H1 (cell line): ENCODE measurements around the gene WWC2. TPM values are rescaled to one million over a fixed set of nuclear protein-coding genes. Genes with fewer than 3 reads are reported as not detected.

Experiments
- CTCF ChIA-PET: fragments of 300-600 bp; sonication (Branson Sonifier 250); formaldehyde crosslinking; loops from one replicate; lab custom pipeline; 2021; ENCODE audit not compliant: partially characterized antibody; lab: Charles Lee
- POLR2A ChIA-PET: fragments of 300-600 bp; sonication (Branson Sonifier 250); formaldehyde crosslinking; loops from one replicate; lab custom pipeline; 2021; ENCODE audit warnings: inconsistent platforms; ENCODE audit not compliant: partially characterized antibody; lab: Charles Lee
- DNase-seq, 2 experiments: peaks; one replicate each; pipeline versions ENCODE4 v3.0.0 to v3.0.0-alpha.2; 2010 to 2022; ENCODE audit warnings: low spot score in 2 of 2, low read depth in 1 of 2, mixed read lengths in 1 of 2
- FAIRE-seq: peaks from 2 replicates; lab custom pipeline; 2011; peaks lifted over from hg19 to GRCh38; lab: Jason Lieb, UNC
- H2AFZ ChIP-seq: 2 replicates; pipeline ENCODE4 v1.8.1; 2012; ENCODE audit warnings: low read length, inconsistent platforms
- H2AK5ac ChIP-seq: 2 replicates; pipeline ENCODE4 v1.6.1; 2013; ENCODE audit warnings: low read depth, low read length
- H2BK120ac ChIP-seq: replicated peaks from 2 replicates; pipeline ENCODE3; 2013; ENCODE audit warnings: low read depth, low read length, inconsistent platforms
- H2BK12ac ChIP-seq: 2 replicates; pipeline ENCODE4 v1.6.1; 2013; ENCODE audit warnings: low read depth, low read length
- H2BK15ac ChIP-seq: 2 replicates; pipeline ENCODE4 v1.6.1; 2013; ENCODE audit warnings: low read length
- H2BK20ac ChIP-seq: 2 replicates; pipeline ENCODE4 v1.6.1; 2013; ENCODE audit warnings: low read length
- H2BK5ac ChIP-seq: 2 replicates; pipeline ENCODE4 v1.6.1; 2013; ENCODE audit warnings: low read depth, low read length
- H3K14ac ChIP-seq: 2 replicates; pipeline ENCODE4 v1.6.1; 2013; ENCODE audit warnings: inconsistent platforms; ENCODE audit not compliant: insufficient read length
- H3K18ac ChIP-seq: 2 replicates; pipeline ENCODE4 v1.6.1; 2013; ENCODE audit warnings: low read length; ENCODE audit errors: extremely low read depth
- H3K23ac ChIP-seq: 2 replicates; pipeline ENCODE4 v1.6.1; 2013; ENCODE audit warnings: inconsistent platforms; ENCODE audit not compliant: insufficient read length
- H3K23me2 ChIP-seq: 2 replicates; pipeline ENCODE4 v1.6.1; 2013; ENCODE audit warnings: low read depth, low read length
- H3K27ac ChIP-seq: 2 replicates; pipeline ENCODE4 v1.6.1; 2011; ENCODE audit warnings: low read depth, low read length, inconsistent platforms
- H3K27me3 ChIP-seq, 4 experiments: replicated peaks in 1 of 4; 1 replicate in 1 of 4; 2 replicates in 3 of 4; pipeline versions ENCODE4 v1.6.1 to v1.8.1; 2011 to 2013; ENCODE audit warnings: low read length in 3 of 4, mild to moderate bottlenecking in 3 of 4, inconsistent platforms in 2 of 4, mixed read lengths in 2 of 4, moderate library complexity in 1 of 4; ENCODE audit not compliant: control insufficient read depth in 3 of 4, insufficient read depth in 3 of 4; ENCODE audit errors: extremely low read depth in 1 of 4
- H3K36me3 ChIP-seq, 4 experiments: 2 replicates each; pipeline versions ENCODE4 v1.6.1 to v1.8.1; 2011 to 2013; ENCODE audit warnings: mild to moderate bottlenecking in 4 of 4, low read length in 3 of 4, moderate library complexity in 2 of 4, control low read depth in 1 of 4, inconsistent platforms in 1 of 4; ENCODE audit not compliant: insufficient read depth in 4 of 4, control insufficient read depth in 2 of 4
- H3K4ac ChIP-seq: replicated peaks from 2 replicates; pipeline ENCODE3; 2013; ENCODE audit warnings: low read length, low read depth, mixed read lengths, inconsistent platforms; ENCODE audit not compliant: insufficient read length
- H3K4me1 ChIP-seq, 4 experiments: replicated peaks in 1 of 4; 1 replicate in 1 of 4; 2 replicates in 3 of 4; pipeline versions ENCODE4 v1.6.1 to v1.8.1; 2011 to 2013; ENCODE audit warnings: low read length in 3 of 4, inconsistent platforms in 2 of 4, mixed read lengths in 1 of 4; ENCODE audit not compliant: insufficient read depth in 4 of 4, control insufficient read depth in 3 of 4
- H3K4me2 ChIP-seq, 2 experiments: 2 replicates each; pipeline versions ENCODE4 v1.6.1 to v1.8.1; 2011 to 2013; ENCODE audit warnings: low read depth in 2 of 2, low read length in 2 of 2, control low read depth in 1 of 2, inconsistent platforms in 1 of 2, mild to moderate bottlenecking in 1 of 2; ENCODE audit not compliant: insufficient read depth in 1 of 2
- H3K4me3 ChIP-seq, 4 experiments: fragments of 200-600, 300-600 bp in 1 of 4; sonication (generic), shearing (Covaris generic), sonication (Bioruptor Twin) in 1 of 4; 2 replicates each; pipeline versions ENCODE4 v1.5.1 to v1.8.1; 2011 to 2016; ENCODE audit warnings: low read length in 4 of 4, low read depth in 3 of 4, control low read depth in 2 of 4, inconsistent platforms in 2 of 4, mild to moderate bottlenecking in 2 of 4, mixed read lengths in 1 of 4, moderate library complexity in 1 of 4; ENCODE audit not compliant: insufficient read depth in 2 of 4; ENCODE audit errors: extremely low read depth in 1 of 4
- H3K56ac ChIP-seq: replicated peaks from 2 replicates; pipeline ENCODE3; 2013; ENCODE audit warnings: low read depth, mild to moderate bottlenecking, mixed read lengths, low read length, inconsistent platforms; ENCODE audit not compliant: insufficient read length
- H3K79me1 ChIP-seq: 2 replicates; pipeline ENCODE4 v1.6.1; 2013; ENCODE audit warnings: low read depth, low read length, control low read depth
- H3K79me2 ChIP-seq, 2 experiments: 2 replicates each; pipeline versions ENCODE4 v1.6.1 to v1.8.1; 2012 to 2013; ENCODE audit warnings: low read length in 2 of 2, mild to moderate bottlenecking in 2 of 2, inconsistent platforms in 1 of 2; ENCODE audit not compliant: insufficient read depth in 2 of 2, control insufficient read depth in 1 of 2
- H3K9ac ChIP-seq, 4 experiments: replicated peaks in 1 of 4; 1 replicate in 1 of 4; 2 replicates in 3 of 4; pipeline versions ENCODE4 v1.6.1 to v1.8.1; 2011 to 2013; ENCODE audit warnings: low read depth in 3 of 4, low read length in 3 of 4, control low read depth in 2 of 4, mild to moderate bottlenecking in 2 of 4, moderate library complexity in 2 of 4, inconsistent platforms in 1 of 4; ENCODE audit errors: extremely low read depth in 1 of 4
- H3K9me3 ChIP-seq, 2 experiments: 2 replicates each; pipeline versions ENCODE4 v1.6.1 to v1.8.1; 2012 to 2013; ENCODE audit warnings: mild to moderate bottlenecking in 2 of 2, moderate library complexity in 2 of 2, control low read depth in 1 of 2, inconsistent platforms in 1 of 2, low read depth in 1 of 2, low read length in 1 of 2, mixed read lengths in 1 of 2; ENCODE audit not compliant: insufficient read depth in 2 of 2
- H4K20me1 ChIP-seq, 2 experiments: replicated peaks in 1 of 2; 2 replicates each; pipeline versions ENCODE3 to v1.8.1; 2011 to 2013; ENCODE audit warnings: inconsistent platforms in 2 of 2, low read length in 2 of 2, mild to moderate bottlenecking in 1 of 2; ENCODE audit not compliant: insufficient read depth in 2 of 2, control insufficient read depth in 1 of 2
- H4K5ac ChIP-seq: 2 replicates; pipeline ENCODE4 v1.6.1; 2013; ENCODE audit warnings: low read length, low read depth, mixed read lengths, inconsistent platforms; ENCODE audit not compliant: insufficient read length
- H4K8ac ChIP-seq: 2 replicates; pipeline ENCODE4 v1.8.0; 2013; ENCODE audit warnings: mild to moderate bottlenecking, moderate library complexity, low read length, inconsistent platforms; ENCODE audit not compliant: insufficient read depth; ENCODE audit errors: extremely low read depth
- H4K91ac ChIP-seq: replicated peaks from 2 replicates; pipeline ENCODE3; 2013; ENCODE audit warnings: low read length, mixed read lengths, inconsistent platforms; ENCODE audit not compliant: insufficient read length
- KDM4A ChIP-seq: IDR thresholded peaks from one replicate; pipeline ENCODE4 v1.7.1; 2012; ENCODE audit warnings: low read depth, mild to moderate bottlenecking, moderate library complexity, low read length, inconsistent platforms; ENCODE audit not compliant: severe bottlenecking
- YY1 ChIP-seq: IDR thresholded peaks from 2 replicates; pipeline ENCODE4 v1.6.1; 2011; ENCODE audit warnings: low read depth, mild to moderate bottlenecking, low read length
- WGBS, 2 experiments: shearing (Covaris generic) in 1 of 2; methylation state at CpG; one replicate each; pipeline versions ENCODE4 v1.1.6 to v1.1.7; 2013 to 2015; ENCODE audit warnings: low lambda C conversion rate in 2 of 2, mixed read lengths in 2 of 2, inconsistent platforms in 1 of 2, low coverage in 1 of 2, missing lambda C conversion rate in 1 of 2; ENCODE audit not compliant: insufficient replicate concordance in 2 of 2, insufficient coverage in 1 of 2, insufficient read length in 1 of 2; ENCODE audit errors: extremely low coverage in 1 of 2, missing lambda C conversion rate in 1 of 2; 5-methylcytosine and 5-hydroxymethylcytosine counted together
- polyA plus RNA-seq, 7 experiments: library from polyadenylated mRNA; depleted of rRNA in 3 of 7; stranded (reverse) in 5 of 7; unstranded in 2 of 7; fragments of >200 nt in 5 of 7; fragments of 200-250 nt in 2 of 7; gene quantifications; 1 replicate in 5 of 7; 2 replicates in 1 of 7; 4 replicates in 1 of 7; pipeline versions ENCODE4 v1.2.1 to v1.2.3, GENCODE V29; 2011 to 2013; ENCODE audit warnings: missing spikeins in 2 of 7, mixed read lengths in 2 of 7
- total RNA-seq: library from RNA; stranded (reverse); fragmentation: NEBNext Ultra II Directional; extraction: Animal tissue kit (Norgen Biotek cat#: 25700); gene quantifications from 2 replicates; pipeline ENCODE4 v1.2.1, GENCODE V29; 2021

WWC2 gene
- total and polyA plus RNA-seq, 2 of the 8 experiments (the other 6 are each of a cell fraction or from before 2014, with no cell fraction given) = 17.6 to 135 TPM

GRCh38 chr4:183248201-183248600, 149.1 kb downstream of the WWC2 start:
- POLR2A ChIA-PET = no interaction called here
- H3K9ac ChIP-seq = no peak overlapping the region
- no peak overlapping the region for H3K4me2 ChIP-seq
- 88% methylated on average over 2 of the region's 2 CpGs; no CpG with 5 or more reads in 1 of the 2 experiments for WGBS, 2 experiments
- H2BK15ac ChIP-seq = no peak overlapping the region
- FAIRE-seq = no peak
- peaks cover 2 to 61% (median 29%) of the 10 kb centered on the region in 4 experiments; a peak in 6 of 8 replicates for H3K36me3 ChIP-seq
- no peak overlapping the region for H2BK20ac ChIP-seq
- H3K18ac ChIP-seq = no peak overlapping the region
- DNase-seq = no peak
- no peaks in the 10 kb centered on the region; the same call in 1 of the 2 replicates for H3K79me1 ChIP-seq
- no peak overlapping the region for H4K91ac ChIP-seq
- H2AFZ ChIP-seq = no peak overlapping the region
- CTCF ChIA-PET = interaction anchor here (0.7 to 6.6 kb wide), 8 partner anchors 8 to 323 kb away, joined by 3 to 52 read pairs (median 6); no protein-coding TSS in a partner anchor
- H3K23me2 ChIP-seq = no peaks in the 10 kb centered on the region
- no peak overlapping the region for H4K5ac ChIP-seq
- no peak overlapping the region for H2BK5ac ChIP-seq
- H4K20me1 ChIP-seq = no peaks in the 10 kb centered on the region
- H2BK12ac ChIP-seq = no peak overlapping the region
- no peak overlapping the region for H3K23ac ChIP-seq
- no peak overlapping the region for H4K8ac ChIP-seq
- H3K27me3 ChIP-seq = no peaks in the 10 kb centered on the region
- no peaks in the 10 kb centered on the region for H3K79me2 ChIP-seq
- H3K27ac ChIP-seq = no peak overlapping the region
- no peak overlapping the region for H3K4ac ChIP-seq
- no peak overlapping the region for H3K14ac ChIP-seq
- no peak overlapping the region for H2BK120ac ChIP-seq
- no peak overlapping the region for H3K56ac ChIP-seq
- no peaks in the 10 kb centered on the region for H3K9me3 ChIP-seq
- no peak overlapping the region for H3K4me3 ChIP-seq
- H3K4me1 ChIP-seq = no peaks in the 10 kb centered on the region
- no peak overlapping the region for H2AK5ac ChIP-seq
- TF ChIP-seq YY1 (no peak), KDM4A (no peak)
